Kidney capillary endothelial cell (primary cell): Measurements from ENCODE around the gene CCDC146.
A peak's percentile ranks its signal among the peaks of the same experiment; 100 is the strongest.
"Not testable (repeated sequence)": the region's sequence is repeated elsewhere in the genome, so short reads cannot be mapped to it uniquely, and the experiment has no call there.

ENCODE experiments used
- DNase-seq: peaks from one replicate; pipeline ENCODE4 v3.0.0-alpha.2; 2018; ENCODE audit warnings: low spot score

CCDC146 gene

GRCh38 chr7:77121860-77122681 is at the start of gene CCDC146:
Gene CCDC146 (plus strand): TSS chr7:77122615. CDS start chr7:77167669, 45,054 bp downstream.
- peak; percentile 99 for DNase-seq

GRCh38 chr7:77074786-77075396 is 47.5 kb upstream of the CCDC146 start:
- DNase-seq, result not testable (repeated sequence)

- DNase-seq, result not testable (repeated sequence)
These were observed 45.4 kb upstream of the CCDC146 start for GRCh38 chr7:77077060-77077459.

- DNase-seq, result not testable (repeated sequence)
These were observed 43.3 kb upstream of the CCDC146 start for GRCh38 chr7:77079112-77079511.

- DNase-seq, result peak; percentile 34
These were observed 42.8 kb upstream of the CCDC146 start for GRCh38 chr7:77079624-77080023.

GRCh38 chr7:77080236-77080635 is 42.2 kb upstream of the CCDC146 start:
- not testable (repeated sequence) for DNase-seq

GRCh38 chr7:77082192-77082591 is 40.2 kb upstream of the CCDC146 start:
- not testable (repeated sequence) for DNase-seq

- not testable (repeated sequence) for DNase-seq
These were observed 30.1 kb upstream of the CCDC146 start for GRCh38 chr7:77092301-77092700.

- DNase-seq, result not testable (repeated sequence)
These were observed 21.9 kb upstream of the CCDC146 start for GRCh38 chr7:77100501-77100900.

- not testable (repeated sequence) for DNase-seq
These were observed 21.2 kb upstream of the CCDC146 start for GRCh38 chr7:77101187-77101586.

GRCh38 chr7:77102671-77103070 is 19.7 kb upstream of the CCDC146 start:
- DNase-seq, result not testable (repeated sequence)

- not testable (repeated sequence) for DNase-seq
These were observed 16.5 kb upstream of the CCDC146 start for GRCh38 chr7:77105904-77106303.

- not testable (repeated sequence) for DNase-seq
These were observed 14.8 kb upstream of the CCDC146 start for GRCh38 chr7:77107659-77108058.

GRCh38 chr7:77108362-77108761 is 14.1 kb upstream of the CCDC146 start:
- not testable (repeated sequence) for DNase-seq

- not testable (repeated sequence) for DNase-seq
These were observed 9.6 kb upstream of the CCDC146 start for GRCh38 chr7:77112719-77113306.

GRCh38 chr7:77125486-77125885 is 3.1 kb downstream of the CCDC146 start:
- DNase-seq, result peak; percentile 4

GRCh38 chr7:77127009-77127408 is 4.6 kb downstream of the CCDC146 start:
- DNase-seq, result not testable (repeated sequence)

- DNase-seq, result not testable (repeated sequence)
These were observed 6.4 kb downstream of the CCDC146 start for GRCh38 chr7:77128582-77129410.

GRCh38 chr7:77131781-77132180 is 9.4 kb downstream of the CCDC146 start:
- DNase-seq, result not testable (repeated sequence)

GRCh38 chr7:77138668-77139067 is 16.3 kb downstream of the CCDC146 start:
- DNase-seq, result not testable (repeated sequence)

- DNase-seq, result not testable (repeated sequence)
These were observed 17.9 kb downstream of the CCDC146 start for GRCh38 chr7:77140291-77140690.

- DNase-seq, result not testable (repeated sequence)
These were observed 29.8 kb downstream of the CCDC146 start for GRCh38 chr7:77152232-77152631.
